GM12873 (cell line): Measurements from ENCODE around the gene RAE1.

Experiments used
- TF ChIP-seq, protein P1 (sequence below): IDR thresholded peaks from 2 replicates; pipeline ENCODE4 v1.5.1; 2012; ENCODE audit warnings: low read depth, mild to moderate bottlenecking, moderate library complexity, low read length, control low read depth; ENCODE audit not compliant: insufficient read depth; ENCODE audit errors: missing control alignments

Gene RAE1

DNA sequence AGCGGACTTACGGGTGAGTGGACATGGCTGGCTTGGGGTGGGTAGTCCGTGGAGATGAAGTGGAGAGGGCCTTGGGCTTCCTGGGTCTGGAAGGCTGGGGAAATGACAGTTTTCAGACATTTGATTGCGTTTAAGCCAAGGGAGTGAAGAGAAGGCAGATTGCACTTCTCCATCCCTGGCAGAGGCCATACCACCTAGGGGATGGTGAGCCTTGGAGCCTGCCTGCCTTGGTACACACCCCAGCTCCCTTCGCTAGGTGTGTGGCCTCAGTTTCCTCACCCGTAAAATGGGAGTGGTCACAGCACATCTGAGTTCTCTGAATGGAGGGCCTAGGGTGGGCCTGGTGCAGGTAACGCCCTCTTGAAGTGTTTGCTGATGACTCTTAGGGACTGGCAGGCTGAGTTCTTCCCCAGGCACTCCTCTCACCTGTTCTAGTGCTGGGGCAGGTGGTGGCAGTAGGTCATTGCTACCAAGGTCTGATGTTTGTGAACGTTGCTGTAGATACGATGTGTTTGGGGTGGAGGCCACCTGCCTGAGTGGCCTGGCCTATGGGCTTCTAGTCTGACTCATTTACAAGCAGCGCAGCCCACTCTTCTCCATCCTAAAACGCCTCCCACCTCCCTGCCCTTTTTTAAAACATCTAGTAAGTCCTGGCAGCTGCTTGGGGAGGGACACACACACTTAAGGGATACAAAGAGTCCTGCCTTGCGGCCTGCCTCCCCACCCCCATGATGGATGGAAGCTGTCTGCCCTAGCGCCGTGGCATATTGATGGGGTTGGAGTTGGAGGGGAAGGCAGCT, 42.5 kb downstream of the RAE1 start:
- TF ChIP-seq, protein P1, sequence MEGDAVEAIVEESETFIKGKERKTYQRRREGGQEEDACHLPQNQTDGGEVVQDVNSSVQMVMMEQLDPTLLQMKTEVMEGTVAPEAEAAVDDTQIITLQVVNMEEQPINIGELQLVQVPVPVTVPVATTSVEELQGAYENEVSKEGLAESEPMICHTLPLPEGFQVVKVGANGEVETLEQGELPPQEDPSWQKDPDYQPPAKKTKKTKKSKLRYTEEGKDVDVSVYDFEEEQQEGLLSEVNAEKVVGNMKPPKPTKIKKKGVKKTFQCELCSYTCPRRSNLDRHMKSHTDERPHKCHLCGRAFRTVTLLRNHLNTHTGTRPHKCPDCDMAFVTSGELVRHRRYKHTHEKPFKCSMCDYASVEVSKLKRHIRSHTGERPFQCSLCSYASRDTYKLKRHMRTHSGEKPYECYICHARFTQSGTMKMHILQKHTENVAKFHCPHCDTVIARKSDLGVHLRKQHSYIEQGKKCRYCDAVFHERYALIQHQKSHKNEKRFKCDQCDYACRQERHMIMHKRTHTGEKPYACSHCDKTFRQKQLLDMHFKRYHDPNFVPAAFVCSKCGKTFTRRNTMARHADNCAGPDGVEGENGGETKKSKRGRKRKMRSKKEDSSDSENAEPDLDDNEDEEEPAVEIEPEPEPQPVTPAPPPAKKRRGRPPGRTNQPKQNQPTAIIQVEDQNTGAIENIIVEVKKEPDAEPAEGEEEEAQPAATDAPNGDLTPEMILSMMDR = no peak

DNA sequence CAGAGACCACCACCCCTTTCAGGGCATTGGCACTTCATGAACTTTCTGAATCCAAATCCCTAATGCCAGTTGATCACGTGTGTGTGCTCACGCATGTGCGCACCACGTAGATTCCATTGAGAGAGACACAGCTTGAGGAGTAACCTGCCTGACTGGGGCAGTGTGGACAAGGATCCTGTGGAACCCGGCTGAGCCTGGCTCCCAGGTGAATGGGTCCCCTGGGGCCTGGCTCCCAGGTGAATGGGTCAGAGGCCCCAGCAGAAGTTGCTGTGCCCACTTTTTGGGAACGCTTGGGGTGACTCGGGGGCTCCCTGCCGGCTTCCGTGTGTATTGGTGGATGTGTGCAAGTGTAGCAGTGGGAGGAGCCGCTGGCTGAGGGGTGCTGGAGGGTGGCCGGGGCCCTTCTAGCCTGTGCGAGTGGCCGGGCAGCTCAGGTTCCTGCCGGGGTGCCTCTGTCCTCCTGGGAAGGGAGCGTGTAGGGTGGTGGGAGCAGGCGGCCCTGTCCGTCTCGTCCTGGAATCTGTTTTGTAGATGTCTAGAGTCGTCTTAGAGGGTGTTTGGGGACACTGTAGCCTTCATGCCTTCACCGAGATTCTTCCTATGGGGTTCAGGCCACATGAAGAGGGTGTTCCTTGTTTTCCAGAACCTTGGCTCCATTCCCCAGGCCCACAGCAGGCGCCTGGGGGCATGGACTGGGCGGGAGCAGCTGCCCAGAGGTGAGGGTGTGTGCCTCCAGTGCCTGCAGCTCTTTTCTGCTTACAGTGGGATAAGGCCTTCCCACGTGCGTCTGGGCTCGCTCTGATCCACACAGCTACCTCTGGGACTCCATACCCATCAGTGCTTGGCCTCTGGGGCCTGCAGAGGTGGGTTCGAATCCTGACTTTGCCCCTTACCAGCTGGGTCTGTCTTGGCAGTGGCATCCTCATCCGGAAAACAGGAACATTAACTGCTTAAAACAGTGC, 43.3 kb downstream of the RAE1 start:
- TF ChIP-seq, protein P1 = no peak

DNA sequence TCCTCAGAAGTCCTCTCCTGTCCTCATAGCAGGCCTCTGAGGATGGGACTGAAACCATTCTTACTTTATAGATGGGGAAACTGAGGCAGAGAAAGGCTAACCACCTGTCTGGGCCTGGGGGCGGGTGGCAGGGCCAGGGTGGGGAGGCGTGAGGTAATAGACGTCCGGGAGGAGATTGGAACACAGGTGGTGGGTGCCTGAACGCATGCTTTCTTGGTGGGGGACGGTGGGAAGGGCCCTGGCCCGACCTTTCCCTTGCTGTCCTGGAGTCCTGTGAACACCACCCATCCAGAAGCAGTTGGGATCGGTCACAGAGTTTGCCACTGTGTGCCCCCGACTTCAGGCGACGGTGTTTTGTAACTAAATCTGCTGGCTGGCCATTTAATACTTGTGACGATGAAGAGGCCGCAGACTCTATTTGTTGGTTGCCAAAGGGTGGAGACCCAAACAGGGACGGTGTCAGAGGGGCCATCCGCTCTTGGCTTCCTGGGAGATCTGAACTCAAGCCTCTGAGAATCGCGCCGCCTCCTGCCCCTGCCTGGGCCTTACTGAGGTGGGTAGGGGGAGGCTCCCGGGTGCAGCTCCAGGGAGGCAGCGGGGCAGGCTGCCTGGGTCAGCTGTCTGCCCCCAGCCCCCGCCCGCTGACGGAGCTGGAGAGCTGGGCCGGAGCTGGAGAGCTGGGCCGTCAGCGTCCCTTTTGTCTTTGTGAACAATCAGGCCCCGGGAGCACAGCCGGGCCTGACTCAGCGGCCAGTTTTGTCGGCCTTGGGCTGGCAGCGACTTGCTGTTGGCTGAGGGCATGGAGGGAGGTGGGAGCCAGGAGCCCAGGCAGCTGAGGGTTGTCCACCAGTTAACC, 44.3 kb downstream of the RAE1 start:
- TF ChIP-seq, protein P1 = no peak

DNA sequence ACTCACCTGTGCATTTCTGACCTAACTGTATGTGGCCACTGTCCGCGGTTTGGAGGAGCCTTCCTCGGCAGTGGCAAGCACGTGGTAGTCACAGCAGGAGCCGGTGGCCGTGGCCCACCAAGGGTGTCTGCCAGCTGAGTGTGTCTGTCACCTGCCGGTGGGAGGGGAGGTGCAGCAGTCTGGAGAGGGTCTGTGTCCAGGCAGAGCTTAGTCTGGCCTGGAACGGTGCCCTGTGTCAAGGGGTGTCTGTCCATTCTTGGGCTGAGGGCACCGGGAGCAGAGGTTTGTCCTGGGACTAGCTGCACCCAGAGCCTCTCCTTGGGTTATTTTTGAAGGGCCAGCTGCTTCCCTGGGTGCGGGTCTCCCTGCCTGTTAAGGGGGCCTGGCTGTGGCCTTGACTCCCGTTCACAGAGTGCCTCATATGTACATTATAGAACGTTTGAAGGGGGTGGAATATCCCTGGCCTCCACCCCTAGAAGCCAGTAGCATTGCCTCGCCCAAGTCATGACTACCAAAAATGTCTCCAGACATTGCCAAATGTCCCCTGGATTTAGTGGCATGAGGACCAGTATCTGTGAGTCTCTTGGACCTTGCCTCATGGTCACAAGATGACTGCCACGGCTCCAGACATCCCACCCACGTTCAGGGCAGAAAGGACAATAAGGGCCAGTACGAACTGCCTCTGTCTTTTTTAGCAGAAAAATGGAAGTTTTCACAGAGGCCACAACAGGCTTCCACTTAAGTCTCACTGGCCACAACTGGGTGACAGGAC, 45.3 kb downstream of the RAE1 start:
- TF ChIP-seq, protein P1 = no peak

DNA sequence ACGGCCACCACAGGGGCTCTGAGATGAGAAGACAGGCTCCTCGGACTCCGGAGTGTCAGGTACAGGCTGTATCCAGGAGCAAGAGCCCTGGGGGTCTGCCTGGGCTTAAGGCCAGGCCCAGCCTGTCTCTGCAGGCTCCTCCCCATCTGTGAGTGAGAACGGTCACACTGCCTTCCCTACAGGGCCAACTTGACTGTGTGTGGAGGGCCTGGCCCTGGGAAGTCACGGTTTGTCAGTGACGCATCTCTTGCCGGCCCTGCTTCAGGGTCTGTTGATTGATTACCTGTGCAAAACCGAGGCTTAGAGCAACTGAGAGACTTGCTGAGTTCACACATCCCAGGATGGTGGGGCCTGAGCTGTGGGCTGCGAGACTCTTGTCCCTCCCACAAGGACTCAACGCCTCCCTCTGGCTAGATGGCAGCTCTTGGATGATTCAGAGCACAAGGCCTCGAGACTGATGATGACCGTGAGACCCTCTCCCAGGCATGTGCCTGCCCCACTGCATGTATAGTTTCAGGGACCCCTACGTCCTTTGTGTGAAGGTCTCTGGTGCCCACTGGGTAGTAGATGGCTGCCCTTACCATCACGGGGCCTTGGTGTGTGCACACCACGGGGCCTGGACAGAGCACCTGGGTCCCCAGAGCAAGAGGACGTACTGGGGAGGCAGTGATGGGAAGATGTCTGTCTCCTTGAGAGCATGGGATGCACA, 46.1 kb downstream of the RAE1 start:
- TF ChIP-seq, protein P1 = no peak

DNA sequence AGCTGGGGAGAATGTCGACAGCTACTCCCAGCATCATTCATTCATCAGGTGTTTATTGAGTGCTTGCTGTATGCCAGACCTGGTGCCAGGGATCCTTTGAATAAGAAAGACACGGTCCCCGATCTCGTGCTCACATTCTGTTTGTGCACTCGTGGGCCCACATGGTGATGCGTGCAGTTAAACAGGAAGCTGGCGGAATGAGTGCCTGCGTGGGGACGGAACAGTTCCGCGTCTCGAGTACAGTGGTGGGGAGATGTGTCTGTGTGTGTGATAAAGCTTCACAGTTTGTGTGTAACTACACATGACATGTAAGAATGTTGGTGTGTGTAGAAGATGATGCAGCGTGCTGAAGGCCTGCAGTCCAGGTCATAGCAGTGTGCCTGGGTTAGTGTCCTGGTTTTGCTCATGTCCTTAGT, 46.6 kb downstream of the RAE1 start:
- TF ChIP-seq, protein P1 = no peak
